ENCODE results near the gene ERC2. TPM values are rescaled to one million over a fixed set of nuclear protein-coding genes. Genes with fewer than 3 reads are reported as not detected.

Gene ERC2
- total and polyA plus RNA-seq, 2 of the 8 experiments (the other 6 are each of a cell fraction or from before 2014, with no cell fraction given), result 16.4 to 22.8 TPM

DNA sequence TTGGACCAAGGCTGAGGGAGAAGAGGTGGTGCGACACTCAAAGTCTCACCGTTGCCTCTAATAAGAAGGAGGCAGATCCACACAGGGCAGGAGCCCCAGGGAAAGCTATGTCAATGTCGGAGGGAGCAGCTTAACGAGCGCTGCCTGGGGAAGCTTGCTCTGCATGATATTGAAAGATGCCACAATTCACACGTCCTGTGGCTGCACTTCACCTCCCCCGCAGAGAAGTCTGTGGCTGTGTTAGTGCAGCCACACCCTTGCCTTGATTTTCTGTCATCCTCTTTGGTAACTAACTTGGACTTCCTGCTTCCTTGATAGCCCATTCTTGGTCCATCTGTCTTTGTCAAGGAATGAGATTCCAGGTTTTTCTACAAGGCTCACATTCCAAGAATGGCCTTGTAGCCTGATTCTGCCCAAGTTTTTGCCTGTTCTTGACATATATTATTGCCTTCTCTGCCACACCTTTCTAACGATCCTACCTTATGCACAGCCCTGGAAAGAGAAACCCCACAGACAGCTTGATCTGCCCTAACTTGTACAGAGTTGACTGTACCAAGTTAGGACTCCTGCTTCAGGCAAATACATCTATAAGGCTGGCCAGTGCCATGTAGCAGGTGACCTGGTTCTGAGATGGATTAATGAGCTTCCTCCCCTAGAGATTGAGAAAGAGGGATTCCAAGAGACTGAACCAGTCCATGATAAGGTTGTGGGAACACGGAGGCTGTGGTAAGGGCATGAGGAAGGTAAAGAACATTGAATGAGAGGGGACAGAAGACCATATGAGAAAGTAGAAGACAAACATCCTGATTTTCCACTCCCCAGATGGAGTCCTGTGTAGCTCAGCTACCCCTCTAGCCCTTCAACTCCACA is 828.1 kb downstream of the ERC2 start (continued):
- TF ChIP-seq BCL11A (IDR thresholded peaks at IDR 0.05; ENCODE audit: low read depth in 2 of 2, low read length in 2 of 2) (no peak), GABPA (IDR thresholded peaks at IDR 0.05; ENCODE audit: borderline replicate concordance, insufficient read depth, low read length) (no peak), KDM5A (IDR thresholded peaks at IDR 0.05; ENCODE audit: low read length) (no peak), JUND (IDR thresholded peaks at IDR 0.05; ENCODE audit: low read length) (no peak), SUZ12 (IDR thresholded peaks at IDR 0.05; ENCODE audit: low read length) (no peak), JUN (IDR thresholded peaks at IDR 0.05; ENCODE audit: low read depth, low read length) (no peak), EZH2 (IDR thresholded peaks at IDR 0.05; ENCODE audit: low read depth, low read length, severe bottlenecking) (no peak), EP300 (IDR thresholded peaks at IDR 0.05; ENCODE audit: borderline replicate concordance in 1 of 2, low read depth in 2 of 2, low read length in 2 of 2) (no peak)
- TF ChIP-seq, protein P1, sequence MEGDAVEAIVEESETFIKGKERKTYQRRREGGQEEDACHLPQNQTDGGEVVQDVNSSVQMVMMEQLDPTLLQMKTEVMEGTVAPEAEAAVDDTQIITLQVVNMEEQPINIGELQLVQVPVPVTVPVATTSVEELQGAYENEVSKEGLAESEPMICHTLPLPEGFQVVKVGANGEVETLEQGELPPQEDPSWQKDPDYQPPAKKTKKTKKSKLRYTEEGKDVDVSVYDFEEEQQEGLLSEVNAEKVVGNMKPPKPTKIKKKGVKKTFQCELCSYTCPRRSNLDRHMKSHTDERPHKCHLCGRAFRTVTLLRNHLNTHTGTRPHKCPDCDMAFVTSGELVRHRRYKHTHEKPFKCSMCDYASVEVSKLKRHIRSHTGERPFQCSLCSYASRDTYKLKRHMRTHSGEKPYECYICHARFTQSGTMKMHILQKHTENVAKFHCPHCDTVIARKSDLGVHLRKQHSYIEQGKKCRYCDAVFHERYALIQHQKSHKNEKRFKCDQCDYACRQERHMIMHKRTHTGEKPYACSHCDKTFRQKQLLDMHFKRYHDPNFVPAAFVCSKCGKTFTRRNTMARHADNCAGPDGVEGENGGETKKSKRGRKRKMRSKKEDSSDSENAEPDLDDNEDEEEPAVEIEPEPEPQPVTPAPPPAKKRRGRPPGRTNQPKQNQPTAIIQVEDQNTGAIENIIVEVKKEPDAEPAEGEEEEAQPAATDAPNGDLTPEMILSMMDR (IDR thresholded peaks at IDR 0.05; ENCODE audit: control extremely low read depth in 1 of 3, insufficient read depth in 1 of 3, low read depth in 1 of 3, low read length in 3 of 3), result no peak

All from H1 (cell line).